Stomach (tissue), 19 donors: ENCODE data around the gene CLPX. TPM values are rescaled to one million over a fixed set of nuclear protein-coding genes. Genes with fewer than 3 reads are reported as not detected.

Experiments
- DNase-seq, 2 donors: peaks; one replicate each; pipeline versions ENCODE4 v3.0.0 to v3.0.0-alpha.2; 2013 to 2019
- H3K27ac ChIP-seq, 5 donors: fragments of 200-600 bp in 4 of 5; sonication (generic) in 4 of 5; one replicate each; pipeline ENCODE4 v1.5.1; 2013 to 2019; ENCODE audit warnings: mild to moderate bottlenecking in 1 of 5, moderate library complexity in 1 of 5
- H3K27me3 ChIP-seq, 3 donors: fragments of 200-600 bp; sonication (generic); one replicate each; pipeline ENCODE4 v1.5.1; 2017 to 2019; ENCODE audit warnings: mixed run types in 1 of 3
- H3K36me3 ChIP-seq, 4 donors: fragments of 200-600 bp; sonication (generic); 1 replicate in 3 of 4; 2 replicates in 1 of 4; pipeline ENCODE4 v1.5.1; 2016 to 2019
- H3K4me1 ChIP-seq, 4 donors: fragments of 200-600 bp; sonication (generic); one replicate each; pipeline ENCODE4 v1.5.1; 2016 to 2019
- H3K4me3 ChIP-seq, 4 donors: fragments of 200-600 bp; sonication (generic) in 3 of 4; one replicate each; pipeline ENCODE4 v1.5.1; 2016 to 2019; ENCODE audit warnings: mild to moderate bottlenecking in 1 of 4
- H3K9me3 ChIP-seq, 4 donors: fragments of 200-600 bp; sonication (generic); one replicate each; pipeline ENCODE4 v1.5.1; 2016 to 2019
- CTCF ChIP-seq, 7 experiments: fragments of 450-650 bp in 4 of 7; fragments of 200-600 bp in 3 of 7; sonication (generic) in 3 of 7; IDR thresholded peaks; one replicate each; pipeline ENCODE4 v1.5.1; 2016 to 2019; ENCODE audit warnings: antibody characterized with exemption in 7 of 7, control low read depth in 2 of 7, mild to moderate bottlenecking in 1 of 7
- EP300 ChIP-seq: sonication (generic); formaldehyde crosslinking; IDR thresholded peaks from one replicate; pipeline ENCODE4 v1.6.1; 2017; ENCODE audit warnings: antibody characterized with exemption
- POLR2A ChIP-seq, 4 donors: fragments of 450-650 bp; IDR thresholded peaks; one replicate each; pipeline ENCODE4 v1.6.1; 2016; ENCODE audit warnings: antibody characterized with exemption in 4 of 4, control low read depth in 2 of 4, mild to moderate bottlenecking in 1 of 4, moderate library complexity in 1 of 4
- POLR2AphosphoS5 ChIP-seq, 3 donors: sonication (generic); formaldehyde crosslinking; IDR thresholded peaks; one replicate each; pipeline ENCODE4 v1.6.1; 2016; ENCODE audit warnings: antibody characterized with exemption in 3 of 3
- WGBS, 5 donors: extraction: QIAGEN DNeasy Blood & Tissue Kit in 3 of 5; methylation state at CpG; one replicate each; pipeline versions ENCODE4 v1.1.5 to v1.1.7; 2013 to 2018; 5-methylcytosine and 5-hydroxymethylcytosine counted together
- intact Hi-C: fragments of 100-400 bp; cut with DNase I; formaldehyde crosslinking; loops from one replicate; pipeline ENCODE4 v1.15.1; 2023; ENCODE audit warnings: low total_unique reads
- long read RNA-seq, 10 donors: transcript quantifications; one replicate each; lab custom pipeline, GENCODE V29; 2026
- polyA plus RNA-seq, 3 donors: library from polyadenylated mRNA; stranded (reverse); fragments of 200-250 nt; gene quantifications; one replicate each; pipeline ENCODE4 v1.2.3, GENCODE V29; 2013
- total RNA-seq, 5 donors: library from RNA; depleted of rRNA; stranded (reverse); fragments of >200 nt; gene quantifications; one replicate each; pipeline versions ENCODE4 v1.1.0 to v1.2.3, GENCODE V29; 2014 to 2016
- donor health status: healthy with polysubstance abuse.
- donor health status: Bipolar disorder and iron deficiency.
- donor health status: healthy.

Gene CLPX
- total RNA-seq (100 to 1,000 TPM in 1 of 5 donors, 10 to 100 TPM in 4; 28.6 to 121 (median 85.9) TPM), polyA plus RNA-seq (10 to 100 TPM; 11.1 to 17.7 (median 11.1) TPM)
- long read RNA-seq, donor 1: 0 reads
- long read RNA-seq, donor 2, full-length matches to known transcripts: 5 of 11 reads
- long read RNA-seq, donor 2, partial matches to known transcripts: 6 of 11 reads
- long read RNA-seq, donor 2, other reads (novel, unspliced or antisense): 0 of 11 reads
- long read RNA-seq, donor 3, full-length matches to known transcripts: 3 of 3 reads
- long read RNA-seq, donor 3, partial matches to known transcripts: 0 of 3 reads
- long read RNA-seq, donor 3, other reads (novel, unspliced or antisense): 0 of 3 reads
- long read RNA-seq, donor 4: 0 reads
- long read RNA-seq, donor 5, full-length matches to known transcripts: 2 of 8 reads
- long read RNA-seq, donor 5, partial matches to known transcripts: 6 of 8 reads
- long read RNA-seq, donor 5, other reads (novel, unspliced or antisense): 0 of 8 reads
- long read RNA-seq, donor 6, full-length matches to known transcripts: 11 of 32 reads
- long read RNA-seq, donor 6, partial matches to known transcripts: 21 of 32 reads
- long read RNA-seq, donor 6, other reads (novel, unspliced or antisense): 0 of 32 reads
- long read RNA-seq, donor 7, full-length matches to known transcripts: 1 of 6 reads
- long read RNA-seq, donor 7, partial matches to known transcripts: 5 of 6 reads
- long read RNA-seq, donor 7, other reads (novel, unspliced or antisense): 0 of 6 reads
- long read RNA-seq, donor 8, full-length matches to known transcripts: 4 of 14 reads
- long read RNA-seq, donor 8, partial matches to known transcripts: 10 of 14 reads
- long read RNA-seq, donor 8, other reads (novel, unspliced or antisense): 0 of 14 reads
- long read RNA-seq, donor 9, full-length matches to known transcripts: 2 of 2 reads
- long read RNA-seq, donor 9, partial matches to known transcripts: 0 of 2 reads
- long read RNA-seq, donor 9, other reads (novel, unspliced or antisense): 0 of 2 reads
- long read RNA-seq, donor 10, full-length matches to known transcripts: 1 of 1 reads
- long read RNA-seq, donor 10, partial matches to known transcripts: 0 of 1 reads
- long read RNA-seq, donor 10, other reads (novel, unspliced or antisense): 0 of 1 reads

- no peaks in the 10 kb centered on the region for H3K9me3 ChIP-seq
- TF ChIP-seq POLR2A (IDR thresholded peaks at IDR 0.05) (peak in 1 of 4 donors; percentile 26), EP300 (no peak), CTCF (IDR thresholded peaks at IDR 0.05) (peak in 1 of 7 experiments; percentile 21), POLR2AphosphoS5 (IDR thresholded peaks at IDR 0.05) (peak; percentile 61 to 95 (median 63))
- peak within 1 kb of the TSS; percentile 92 to 98 (median 97) for H3K27ac ChIP-seq
- WGBS, 5 donors: 0 to 1% (median 0%) methylated on average over 35 to 70 of the region's 70 CpGs
- intact Hi-C loops: no loop called here
- peaks cover 14 to 49% (median 30%) of the 10 kb centered on the region in 4 donors for H3K4me1 ChIP-seq
- peaks cover 0 to 13% (median 11%) of the 10 kb centered on the region in 4 donors for H3K36me3 ChIP-seq
- peak within 1 kb of the TSS; percentile 74 to 95 (median 94) for H3K4me3 ChIP-seq
- peak; percentile 94 to 98 for DNase-seq
- H3K27me3 ChIP-seq: no peaks in the 10 kb centered on the region
Observed at GRCh38 chr15:65184868-65185717, at the start of gene CLPX. TSS of gene CLPX (minus strand) at chr15:65185342. CDS start at chr15:65185153, 189 bp downstream.

GRCh38 chr15:65233696-65234095 is 48.6 kb upstream of the CLPX start:
- H3K9me3 ChIP-seq: no peaks in the 10 kb centered on the region
- WGBS, 5 donors: 78 to 92% (median 85%) methylated on average over 5 of the region's 5 CpGs
- no peaks in the 10 kb centered on the region for H3K27me3 ChIP-seq
- no peaks in the 10 kb centered on the region for H3K36me3 ChIP-seq
- peaks cover 0 to 9% (median 0%) of the 10 kb centered on the region in 4 donors for H3K4me1 ChIP-seq
- no peak overlapping the region for H3K4me3 ChIP-seq
- no peak overlapping the region for H3K27ac ChIP-seq
- TF ChIP-seq CTCF (IDR thresholded peaks at IDR 0.05) (no peak), POLR2AphosphoS5 (IDR thresholded peaks at IDR 0.05) (no peak)
- DNase-seq: no peak
- intact Hi-C loops: no loop called here

DNA sequence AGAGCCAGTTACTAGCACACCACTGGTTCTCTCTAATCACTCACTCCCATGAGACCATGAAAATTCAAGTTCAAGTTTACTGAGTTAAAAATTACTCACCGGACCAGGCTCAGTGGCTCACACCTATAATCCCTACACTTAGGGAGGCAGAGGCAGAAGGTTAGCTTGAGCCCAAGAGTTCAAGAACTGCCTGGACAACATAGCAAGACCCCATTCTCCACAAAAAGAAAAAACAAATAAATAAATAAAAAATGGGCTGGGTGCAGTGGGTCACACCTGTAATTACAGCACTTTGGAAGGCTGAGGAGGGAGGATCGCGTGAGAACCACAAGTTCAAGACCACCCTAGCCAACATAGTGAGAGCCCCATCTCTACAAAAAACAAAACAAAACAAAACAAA is 47.4 kb upstream of the CLPX start:
- no peaks in the 10 kb centered on the region for H3K27me3 ChIP-seq
- H3K4me3 ChIP-seq: no peak overlapping the region
- no peak for DNase-seq
- no peak overlapping the region for H3K27ac ChIP-seq
- no peaks in the 10 kb centered on the region for H3K36me3 ChIP-seq
- WGBS, 5 donors: 77 to 100% (median 97%) methylated on average over 3 of the region's 3 CpGs
- intact Hi-C loops: no loop called here
- TF ChIP-seq CTCF (IDR thresholded peaks at IDR 0.05): no peak
- no peak for TF ChIP-seq POLR2A (IDR thresholded peaks at IDR 0.05)
- TF ChIP-seq EP300: no peak
- no peak for TF ChIP-seq POLR2AphosphoS5 (IDR thresholded peaks at IDR 0.05)
- H3K9me3 ChIP-seq: no peaks in the 10 kb centered on the region
- H3K4me1 ChIP-seq: peaks cover 0 to 3% (median 0%) of the 10 kb centered on the region in 4 donors
